HG03039 (cell line): ENCODE measurements around the gene VWA3A.
"Not testable (repeated sequence)": the region's sequence is repeated elsewhere in the genome, so short reads cannot be mapped to it uniquely, and the experiment has no call there.

ENCODE experiments used
- ATAC-seq: cut with Tn5 transposase; IDR thresholded peaks from one replicate; pipeline ENCODE4 v1.9.1; 2021; ENCODE audit warnings: mild to moderate bottlenecking, moderate library complexity; ENCODE audit not compliant: unreplicated experiment

Gene VWA3A, protein sequence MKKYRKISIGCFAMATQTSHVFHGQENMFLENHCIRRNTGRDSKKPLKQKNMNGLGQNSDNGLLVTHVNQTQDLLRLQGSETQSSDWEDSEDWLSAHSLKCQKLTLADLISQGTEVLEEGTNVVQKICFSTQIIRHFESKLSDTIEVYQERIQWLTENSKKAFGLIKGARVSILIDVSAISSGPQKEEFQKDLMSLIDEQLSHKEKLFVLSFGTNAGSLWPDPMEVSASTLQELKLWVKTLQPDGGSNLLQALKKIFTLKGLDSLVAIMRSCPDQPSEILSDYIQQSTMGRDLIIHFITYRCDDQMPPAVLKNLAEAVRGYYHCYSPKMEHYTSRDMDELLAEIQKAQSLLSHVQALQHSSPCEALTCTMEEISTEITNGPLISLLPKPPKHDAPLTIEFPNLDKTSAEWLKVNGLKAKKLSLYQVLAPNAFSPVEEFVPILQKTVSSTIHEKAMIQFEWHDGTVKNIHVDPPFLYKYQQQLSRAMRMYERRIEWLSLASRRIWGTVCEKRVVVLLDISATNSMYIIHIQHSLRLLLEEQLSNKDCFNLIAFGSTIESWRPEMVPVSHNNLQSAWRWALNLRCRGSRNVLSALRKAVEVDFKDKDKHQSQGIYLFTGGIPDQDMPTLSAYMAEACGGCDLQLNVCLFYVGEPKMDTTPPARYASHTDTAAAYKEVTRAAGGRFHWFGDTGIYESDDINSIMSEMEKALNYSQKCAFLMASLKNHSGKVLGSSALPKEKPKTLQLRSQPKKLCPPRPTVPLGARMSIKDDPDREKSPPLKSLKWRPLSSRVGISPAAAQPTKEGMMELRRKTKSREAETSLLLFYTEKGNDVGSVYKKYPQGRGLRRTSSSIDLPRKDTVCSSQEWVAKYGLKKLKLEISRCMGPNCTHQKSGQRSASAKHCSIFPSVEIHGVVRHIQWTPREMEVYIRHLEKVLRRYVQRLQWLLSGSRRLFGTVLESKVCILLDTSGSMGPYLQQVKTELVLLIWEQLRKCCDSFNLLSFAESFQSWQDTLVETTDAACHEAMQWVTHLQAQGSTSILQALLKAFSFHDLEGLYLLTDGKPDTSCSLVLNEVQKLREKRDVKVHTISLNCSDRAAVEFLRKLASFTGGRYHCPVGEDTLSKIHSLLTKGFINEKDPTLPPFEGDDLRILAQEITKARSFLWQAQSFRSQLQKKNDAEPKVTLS

DNA sequence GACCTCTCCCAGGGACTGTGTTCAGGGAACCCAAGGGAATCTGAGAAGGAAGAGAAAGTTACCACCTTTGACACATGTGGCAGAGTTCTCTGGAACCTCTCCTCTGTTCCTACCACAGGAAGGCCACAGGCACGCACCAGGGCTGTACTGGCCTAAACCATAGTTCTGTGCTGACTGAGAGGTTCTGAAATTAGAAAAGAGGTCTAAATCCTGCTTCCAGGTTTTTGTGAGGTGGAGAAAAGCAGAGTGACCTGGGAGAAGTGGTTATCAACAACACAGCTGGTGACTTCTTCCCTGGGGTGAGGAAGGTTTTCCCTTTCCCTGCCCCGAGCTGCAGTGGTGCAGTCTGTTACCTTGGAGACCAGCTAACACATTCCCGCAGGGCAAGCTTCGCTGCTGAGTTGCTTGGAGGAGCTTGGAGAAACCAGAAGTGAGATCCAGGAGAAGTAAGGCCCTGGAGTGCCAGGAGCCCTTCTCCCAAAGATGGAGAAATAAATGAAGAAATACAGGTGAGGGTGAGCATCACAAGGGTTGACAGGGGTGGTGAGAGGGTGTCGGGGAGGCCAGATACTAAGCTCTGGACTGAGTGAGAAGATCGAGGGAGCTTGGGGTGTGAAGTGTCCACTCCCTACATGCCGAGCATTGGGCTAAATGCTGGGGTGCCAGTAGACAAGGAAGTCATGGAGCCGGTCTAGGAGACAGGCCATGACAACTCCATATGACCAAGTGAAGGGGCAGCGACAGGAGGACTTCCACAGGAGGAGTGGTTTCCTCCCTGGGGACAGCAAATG is at the start of gene VWA3A:
TSS of gene VWA3A (plus strand) at position 399 of the 791 bp plus-strand sequence. CDS start at position 496, 97 bp downstream.
- no peak for ATAC-seq

DNA sequence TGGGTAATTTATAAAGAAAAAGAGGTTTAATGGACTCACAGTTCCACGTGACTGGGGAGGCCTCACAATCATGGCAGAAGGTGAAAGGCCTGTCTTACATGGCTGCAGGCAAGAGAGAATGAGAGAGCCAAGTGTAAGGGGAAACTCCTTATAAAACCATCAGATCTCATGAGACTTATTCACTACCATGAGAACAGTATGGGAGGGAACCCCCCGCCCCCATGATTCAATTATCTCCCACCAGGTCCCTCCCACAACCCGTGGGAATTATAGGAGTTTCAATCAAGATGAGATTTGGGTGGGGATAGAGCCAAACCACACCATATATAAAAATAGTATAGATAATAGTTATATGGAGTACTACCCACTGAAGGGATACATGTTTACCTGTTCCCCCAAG is 48.5 kb upstream of the VWA3A start:
- not testable (repeated sequence) for ATAC-seq

DNA sequence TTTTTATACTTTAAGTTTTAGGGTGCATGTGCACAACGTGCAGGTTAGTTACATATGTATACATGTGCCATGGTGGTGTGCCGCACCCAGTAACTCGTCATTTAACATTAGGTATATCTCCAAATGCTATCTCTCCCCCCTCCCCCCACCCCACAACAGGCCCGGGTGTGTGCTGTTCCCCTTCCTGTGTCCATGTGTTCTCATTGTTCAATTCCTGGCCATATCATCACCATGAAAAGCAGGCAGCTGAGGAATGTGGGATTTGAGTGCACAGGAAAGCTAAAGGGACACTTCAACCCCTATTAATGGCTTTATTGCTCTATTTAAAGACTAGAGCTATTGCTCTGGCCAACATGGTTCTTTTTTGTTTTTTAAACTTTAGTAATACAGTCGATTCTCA is 46.5 kb upstream of the VWA3A start:
- not testable (repeated sequence) for ATAC-seq

DNA sequence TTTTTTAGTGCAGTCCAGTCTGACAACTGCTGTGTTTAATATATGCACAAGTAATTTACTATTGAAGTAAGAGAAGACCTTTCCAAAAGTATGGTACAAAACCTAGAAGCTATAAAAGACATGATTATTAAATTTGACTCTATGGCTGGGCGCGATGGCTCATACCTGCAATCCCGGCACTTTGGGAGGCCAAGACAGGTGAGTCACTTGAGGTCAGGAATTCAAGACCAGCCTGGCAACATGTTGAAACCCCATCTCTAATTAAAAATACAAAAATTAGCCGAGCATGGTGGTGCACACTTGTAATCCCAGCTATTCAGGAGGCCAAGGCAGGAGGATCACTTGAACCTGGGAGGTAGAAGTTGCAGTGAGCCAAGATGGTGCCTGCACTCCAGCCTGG is 41.4 kb upstream of the VWA3A start:
- ATAC-seq = no peak

DNA sequence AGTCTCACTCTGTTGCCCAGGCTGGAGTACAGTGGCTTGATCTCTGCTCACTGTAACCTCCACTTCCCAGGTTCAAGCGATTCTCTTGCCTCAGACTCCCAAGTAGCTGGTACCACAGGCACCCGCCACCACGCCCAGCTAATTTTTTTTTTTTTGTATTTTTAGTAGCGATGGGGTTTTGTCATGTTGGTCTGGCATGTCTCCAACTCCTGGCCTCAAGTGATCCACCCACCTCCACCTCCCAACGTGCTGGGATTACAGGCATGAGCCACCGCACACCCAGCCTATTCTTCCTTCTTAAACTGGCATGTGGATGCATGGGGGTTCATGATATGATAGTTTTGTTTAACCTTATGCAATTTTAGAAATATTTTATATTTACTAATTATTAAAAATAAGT is 39.4 kb upstream of the VWA3A start:
- no peak for ATAC-seq

DNA sequence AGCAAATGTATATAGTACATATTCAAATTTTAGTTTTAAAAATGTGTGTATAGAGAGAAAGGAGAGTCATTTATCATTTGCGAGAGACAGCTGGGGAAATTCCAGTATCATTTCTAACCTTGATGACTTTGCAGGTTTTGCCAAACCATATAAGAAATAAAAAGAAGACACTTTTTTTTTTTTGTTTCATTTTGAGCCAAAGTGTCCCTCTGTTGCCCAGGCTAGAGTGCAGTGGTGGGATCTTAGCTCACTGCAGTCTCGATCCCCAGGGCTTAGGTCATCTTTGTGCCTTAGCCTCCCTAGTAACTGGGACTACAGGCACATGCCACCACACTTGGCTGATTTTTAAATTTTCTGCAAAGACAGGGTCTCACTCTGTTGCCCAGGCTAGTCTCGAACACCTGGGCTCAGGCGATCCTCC is 38.4 kb upstream of the VWA3A start:
- ATAC-seq = no peak

DNA sequence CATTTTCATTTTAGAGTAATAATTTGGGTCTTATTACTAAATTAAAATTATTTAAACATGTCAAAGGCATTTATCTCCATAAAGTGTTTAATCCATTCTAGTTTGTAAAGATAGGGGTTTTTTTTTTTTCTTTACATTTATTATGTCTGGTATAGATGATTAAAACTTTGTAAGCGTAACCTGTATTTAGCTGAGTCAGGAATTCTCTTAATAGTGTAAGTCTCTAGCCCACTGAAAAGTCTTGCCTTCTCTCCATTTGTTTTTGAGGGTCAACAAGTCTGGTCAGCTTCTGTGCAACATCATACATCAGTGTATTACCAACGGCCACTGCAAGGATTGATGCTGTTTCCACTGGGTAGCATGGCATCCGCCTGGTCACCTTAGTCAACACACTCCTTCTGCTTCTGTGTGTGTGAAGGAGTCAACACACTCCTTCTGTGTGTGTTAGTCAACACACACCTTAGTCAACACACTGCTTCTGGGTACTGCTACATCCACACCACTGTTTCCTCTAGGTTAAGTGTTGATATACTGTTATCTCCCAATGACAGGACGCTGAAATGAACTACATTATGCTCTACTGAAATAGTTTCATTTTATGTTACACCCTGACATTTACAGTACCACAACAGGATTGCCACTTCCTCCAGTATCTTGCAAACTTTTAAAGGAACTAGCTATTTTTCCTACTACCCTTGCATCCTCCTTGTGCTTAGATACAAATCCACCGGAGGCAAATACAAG is 37.3 kb upstream of the VWA3A start:
- ATAC-seq = no peak

DNA sequence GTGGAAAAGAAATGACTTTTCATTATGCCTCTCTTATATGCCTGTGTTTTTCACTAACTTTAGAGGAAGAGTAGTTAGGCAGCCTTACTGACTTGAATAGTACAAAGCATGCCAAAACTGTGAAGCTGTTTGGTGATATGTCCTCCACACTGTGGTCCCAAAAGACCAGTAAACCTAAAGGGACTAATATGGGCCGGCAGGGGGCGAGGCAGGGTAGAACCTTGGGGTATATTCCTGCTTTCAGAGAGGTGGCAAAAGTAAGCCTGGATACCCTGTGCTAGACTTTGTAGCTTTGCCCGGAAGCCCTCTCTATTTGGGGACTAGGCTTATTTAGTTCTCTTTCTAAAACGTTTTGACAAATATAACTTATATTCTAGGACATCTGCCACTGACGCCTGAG is 36.5 kb upstream of the VWA3A start:
- ATAC-seq = no peak

DNA sequence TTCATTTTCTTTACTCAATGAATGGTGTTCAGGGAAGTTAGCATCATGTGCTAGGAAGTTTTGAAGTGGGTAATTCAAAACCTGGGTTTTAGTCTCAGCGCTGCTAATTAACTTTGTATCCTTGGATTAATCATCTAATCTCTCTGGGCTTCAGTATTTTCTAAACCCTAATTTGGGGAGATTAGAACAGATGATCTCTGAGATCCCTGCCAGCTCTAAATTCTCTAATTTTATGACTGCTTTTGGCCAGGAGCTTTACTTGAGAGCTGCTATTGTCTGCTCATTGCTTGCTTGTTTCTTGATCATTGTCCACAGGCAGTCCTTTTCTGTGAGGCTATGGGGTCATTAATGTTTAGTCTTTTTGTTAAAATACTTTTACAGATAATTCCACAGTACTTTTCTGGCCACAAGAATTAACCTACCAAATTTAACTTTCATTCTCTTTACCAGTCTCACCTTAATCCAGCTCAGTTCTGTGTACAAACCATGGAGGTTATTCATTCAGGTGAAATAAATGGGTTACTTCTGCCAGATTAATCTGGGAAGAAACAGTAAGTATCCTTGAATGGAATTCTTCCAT is 28.4 kb upstream of the VWA3A start:
- no peak for ATAC-seq

DNA sequence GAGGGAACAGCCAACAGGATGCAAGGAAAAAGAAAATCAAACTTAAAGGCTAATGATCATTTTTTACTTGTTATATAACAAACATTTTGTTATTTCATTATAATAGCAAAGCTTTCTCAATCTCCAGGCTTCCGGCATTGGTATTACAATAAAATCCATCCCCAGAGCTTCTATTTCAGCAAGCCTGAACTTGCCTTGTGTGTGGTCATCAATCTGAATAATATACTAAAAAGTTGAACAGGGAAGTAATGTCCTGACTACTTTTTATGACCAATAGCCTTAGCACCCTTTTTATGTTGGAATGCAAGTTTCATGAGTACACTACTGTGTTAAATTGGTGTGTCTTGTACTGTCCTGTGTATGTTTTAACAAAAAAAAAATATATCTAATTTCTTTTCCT is 27.1 kb upstream of the VWA3A start:
- no peak for ATAC-seq

DNA sequence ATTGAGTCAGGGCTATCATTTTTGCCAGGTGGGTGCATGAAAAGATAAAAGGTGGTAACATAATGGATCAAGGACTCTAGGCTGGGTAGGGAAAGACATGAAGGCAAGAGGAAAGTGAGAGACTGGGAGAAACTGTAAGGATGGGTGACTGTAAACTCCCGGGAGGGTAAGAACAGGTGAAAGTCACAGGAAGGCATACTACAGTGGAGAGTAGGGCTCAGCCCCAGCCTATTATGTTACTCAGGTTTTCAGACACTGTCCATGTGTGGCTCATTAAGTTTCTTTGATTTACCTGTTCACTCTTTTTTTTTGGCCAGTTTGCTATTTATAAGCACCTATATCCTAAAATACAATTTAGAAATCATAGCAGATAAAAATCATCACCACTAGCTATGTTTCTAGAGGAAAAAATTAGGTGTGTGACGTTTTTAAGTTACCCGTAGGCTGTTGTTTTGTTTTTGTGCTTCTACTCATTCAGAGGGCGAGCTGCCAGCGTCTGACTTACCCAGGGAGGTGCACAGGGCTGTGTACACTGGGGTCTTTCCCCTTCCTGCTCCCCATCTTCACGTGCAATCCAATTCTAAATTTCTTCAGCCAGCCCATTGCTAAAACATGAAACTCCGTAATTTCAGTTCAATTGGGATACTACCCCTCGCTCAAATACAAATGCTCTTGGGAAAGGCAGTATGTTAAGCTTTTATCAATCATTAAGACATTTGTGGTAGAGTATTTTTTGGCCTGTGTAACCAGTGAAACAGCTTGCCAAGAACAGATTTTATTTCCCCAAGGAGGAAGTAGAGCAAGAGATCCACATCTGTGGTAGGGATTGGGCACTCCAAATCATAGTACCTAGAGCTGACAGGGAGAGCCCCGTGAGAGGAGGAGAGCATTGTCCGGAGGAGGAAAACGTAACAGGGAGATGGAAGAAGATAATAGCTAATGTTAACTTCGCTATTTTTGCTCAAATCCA is 21.7 kb upstream of the VWA3A start:
- ATAC-seq = no peak

DNA sequence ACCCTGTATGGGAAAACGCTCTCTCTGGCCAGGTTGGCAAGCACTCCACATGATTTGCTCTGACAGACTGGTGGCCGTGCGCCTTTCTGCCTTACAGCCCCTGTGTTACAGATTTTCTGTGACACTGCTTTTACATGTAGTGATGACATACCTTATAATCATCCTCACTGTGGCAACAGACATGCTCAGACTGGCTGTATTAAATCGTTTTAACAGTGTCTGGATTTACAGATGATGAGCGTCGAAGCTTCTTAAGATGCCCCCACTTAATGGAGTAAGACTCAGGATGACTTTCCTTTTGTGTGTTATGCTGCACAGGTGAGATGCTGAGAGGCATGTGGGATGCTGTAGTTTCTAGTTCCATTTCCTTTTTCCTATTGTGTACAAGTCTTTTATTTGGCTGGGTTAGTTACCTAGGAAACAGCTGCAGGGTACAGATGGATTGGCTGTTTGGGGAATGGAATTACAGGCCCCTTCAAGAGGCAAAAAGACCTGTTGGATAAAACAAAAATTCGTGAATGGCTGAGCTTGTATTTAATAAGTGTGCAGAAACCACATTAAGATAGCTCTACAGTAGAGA is 20.9 kb upstream of the VWA3A start:
- ATAC-seq = no peak

DNA sequence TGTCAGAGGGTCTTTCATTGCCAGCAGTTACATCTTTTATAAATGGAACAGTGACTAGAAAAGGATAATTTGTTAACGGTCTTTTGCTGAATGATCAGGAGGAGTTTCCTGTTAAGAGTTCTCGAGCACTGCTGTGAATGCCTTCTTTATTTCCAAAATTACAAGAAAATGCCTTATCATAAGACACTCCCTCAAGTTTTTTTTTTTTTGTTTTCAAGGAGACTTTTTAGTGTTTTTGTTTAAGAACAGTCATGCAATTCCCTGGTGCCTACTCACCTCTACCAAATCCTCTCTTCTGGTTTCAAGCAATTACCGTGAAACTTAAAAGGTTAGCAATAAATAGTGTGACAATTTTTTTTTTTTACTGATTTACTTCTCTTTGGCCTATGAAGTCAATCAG is 19.0 kb upstream of the VWA3A start:
- no peak for ATAC-seq

DNA sequence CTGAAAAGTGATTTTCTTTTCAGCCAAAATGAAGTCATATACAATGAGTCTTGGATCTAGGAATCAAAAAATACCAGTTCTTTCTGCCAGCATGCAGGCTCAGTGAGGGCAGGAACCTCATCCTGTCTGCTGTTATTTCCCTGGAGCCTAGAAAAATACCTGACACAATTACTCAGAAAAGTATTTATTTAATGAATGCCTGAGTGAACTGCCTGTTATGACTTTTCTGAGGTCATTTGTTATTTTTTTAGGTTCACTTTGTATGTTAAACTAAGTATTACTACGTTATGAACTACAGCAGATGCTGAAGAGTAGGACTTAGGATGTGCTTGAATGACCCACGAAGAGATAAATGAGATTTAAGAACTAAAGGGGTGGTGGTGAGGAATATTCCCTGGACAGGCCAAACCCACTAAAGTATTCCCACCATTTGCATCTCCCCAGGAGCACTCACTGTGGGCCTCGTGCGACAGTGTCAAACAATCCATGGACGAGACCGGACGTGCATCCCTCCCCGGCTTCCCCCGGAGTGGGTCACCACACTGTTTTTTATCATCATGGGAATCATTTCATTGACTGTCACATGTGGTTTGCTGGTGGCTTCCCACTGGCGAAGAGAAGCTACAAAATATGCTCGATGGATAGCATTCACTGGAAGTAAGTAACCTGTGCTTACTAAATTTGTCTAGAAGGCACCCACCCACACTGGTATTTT is 17.1 kb upstream of the VWA3A start:
- ATAC-seq = no peak

DNA sequence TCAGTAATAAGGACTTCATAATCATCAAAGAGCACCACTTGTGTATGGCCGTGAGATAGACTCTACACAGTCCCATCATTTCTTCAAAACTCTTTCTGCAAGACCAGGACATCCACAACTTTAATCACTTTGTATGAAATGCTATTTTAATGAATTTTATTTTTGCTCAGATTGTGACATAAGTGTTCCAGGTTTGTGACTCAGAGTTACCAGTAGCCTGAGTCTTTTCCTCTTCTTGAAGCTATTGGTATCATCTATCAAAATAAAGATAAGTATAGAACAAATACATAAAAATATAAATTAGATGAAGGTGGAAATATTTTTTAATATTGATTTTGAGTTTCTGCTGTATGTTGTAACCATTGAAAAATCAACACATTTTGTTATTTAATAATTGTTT is 16.6 kb upstream of the VWA3A start:
- no peak for ATAC-seq

DNA sequence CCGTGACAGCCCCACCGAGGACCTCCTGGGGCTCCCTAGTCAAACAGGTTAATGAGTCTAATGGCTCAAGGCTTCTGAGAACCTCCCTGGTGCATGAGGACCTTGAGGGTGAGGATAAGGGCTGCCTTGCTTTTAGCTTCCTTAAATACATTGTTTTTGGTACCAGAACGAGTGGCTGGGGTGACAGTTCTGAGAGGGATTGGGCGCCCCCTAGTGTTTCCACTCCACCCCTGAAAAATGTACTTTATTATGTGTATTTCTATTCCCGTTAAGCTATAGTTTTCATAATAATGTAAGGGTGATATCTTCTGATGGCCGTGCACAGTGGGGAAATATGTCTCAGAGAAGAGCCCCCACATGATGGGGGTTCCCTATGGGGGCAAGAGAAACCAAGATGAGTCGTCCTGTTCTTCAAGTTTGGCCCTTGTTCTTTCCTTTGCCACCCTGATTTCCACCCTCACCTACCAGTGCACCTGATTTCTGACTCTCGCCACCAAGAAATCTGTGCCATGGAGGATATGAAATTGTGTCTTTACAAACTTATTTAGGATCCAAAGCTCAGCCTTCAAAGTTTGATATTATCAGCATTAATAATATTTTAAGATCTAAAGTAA is 14.5 kb upstream of the VWA3A start:
- no peak for ATAC-seq

DNA sequence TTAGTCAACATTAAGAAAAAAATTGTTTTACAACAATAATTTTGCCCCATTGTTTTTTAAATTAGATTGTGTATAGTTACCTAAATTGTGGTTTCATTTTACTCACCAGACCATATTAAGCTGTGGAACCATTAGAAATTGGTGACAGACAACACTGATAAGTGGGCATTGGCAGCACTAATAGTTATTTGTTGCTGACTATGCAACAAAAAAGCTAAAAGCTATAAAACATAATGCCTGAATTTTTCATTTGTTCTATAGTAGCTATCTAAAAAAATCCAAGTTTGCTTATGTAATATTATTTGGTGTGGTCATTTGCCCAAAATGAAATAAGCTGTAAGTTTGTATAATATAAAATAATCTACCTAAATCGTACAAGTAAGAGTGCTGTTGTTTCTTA is 13.7 kb upstream of the VWA3A start:
- no peak for ATAC-seq
